NCI-H510A (cell line): ENCODE measurements around the gene PROM2.

ENCODE experiments used
- DNase-seq: peaks from one replicate; lab custom pipeline; 2025; lab: John Stamatoyannopoulos, UW

The PROM2 gene

DNA sequence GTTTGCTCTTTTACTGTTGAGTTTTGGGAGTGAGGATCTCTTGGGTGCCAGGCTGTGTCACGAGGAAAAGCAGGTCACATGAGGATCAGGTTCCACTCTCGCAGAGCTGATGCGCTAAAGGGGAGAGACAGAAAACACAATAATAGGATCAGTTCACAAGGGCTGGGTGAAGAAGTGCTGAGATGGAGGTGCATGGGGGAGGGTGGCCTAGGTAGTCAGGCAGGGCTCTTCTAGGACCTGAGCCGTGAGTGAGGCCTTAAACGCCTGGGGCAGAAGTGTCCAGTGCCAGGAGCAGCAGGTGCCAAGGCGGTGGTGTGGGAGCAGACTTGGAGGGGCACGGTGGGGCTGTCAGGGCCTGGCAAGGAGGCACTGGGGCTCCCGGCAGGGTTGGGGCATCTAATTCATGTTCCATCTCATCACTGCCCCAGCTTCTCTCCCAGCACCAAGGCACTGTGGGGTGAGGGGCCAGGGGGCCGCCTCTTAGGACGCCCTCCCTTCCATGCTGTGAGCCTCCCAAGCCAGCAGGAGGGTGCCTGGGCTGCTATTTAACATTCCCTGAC, 32.2 kb downstream of the PROM2 start:
- DNase-seq: no peak

DNA sequence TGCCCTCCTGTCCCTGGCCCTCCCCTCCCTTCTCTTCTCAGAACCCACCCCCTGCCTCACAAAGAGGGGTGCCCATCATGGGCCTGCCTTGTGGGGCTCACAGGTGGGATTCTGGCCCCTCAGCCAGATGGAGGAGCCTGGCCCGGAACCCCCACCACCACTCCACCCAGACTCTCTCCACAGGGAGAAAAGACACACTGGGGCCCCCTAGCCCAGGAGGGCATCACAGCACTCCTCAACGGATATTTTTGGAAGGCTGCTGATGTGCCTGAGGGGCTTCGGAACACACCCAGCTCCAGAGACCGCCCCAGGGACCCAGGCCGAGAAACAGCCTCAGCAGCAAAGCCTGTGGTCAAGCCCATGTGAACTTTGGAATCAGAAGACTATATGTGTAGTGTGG, 32.8 kb downstream of the PROM2 start:
- no peak for DNase-seq

DNA sequence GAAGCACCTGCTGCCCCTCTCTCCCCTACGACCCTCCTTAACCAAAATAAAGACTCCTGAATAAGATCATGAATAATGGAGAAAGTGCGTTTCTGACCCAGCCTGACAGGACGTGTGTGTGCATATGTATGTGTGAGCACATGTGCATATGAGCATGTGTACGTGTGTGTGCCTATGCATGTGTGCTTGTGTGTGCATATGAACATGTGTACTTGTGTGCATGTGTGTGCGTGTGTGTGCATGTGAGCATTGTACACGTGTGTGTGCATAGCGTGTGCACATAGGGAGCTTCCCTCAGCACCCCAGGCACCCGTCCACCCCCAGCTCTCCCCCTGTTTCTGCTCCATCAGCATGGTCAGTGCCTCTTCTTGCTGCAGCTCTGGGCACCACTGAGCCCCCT, 33.6 kb downstream of the PROM2 start:
- DNase-seq: no peak

DNA sequence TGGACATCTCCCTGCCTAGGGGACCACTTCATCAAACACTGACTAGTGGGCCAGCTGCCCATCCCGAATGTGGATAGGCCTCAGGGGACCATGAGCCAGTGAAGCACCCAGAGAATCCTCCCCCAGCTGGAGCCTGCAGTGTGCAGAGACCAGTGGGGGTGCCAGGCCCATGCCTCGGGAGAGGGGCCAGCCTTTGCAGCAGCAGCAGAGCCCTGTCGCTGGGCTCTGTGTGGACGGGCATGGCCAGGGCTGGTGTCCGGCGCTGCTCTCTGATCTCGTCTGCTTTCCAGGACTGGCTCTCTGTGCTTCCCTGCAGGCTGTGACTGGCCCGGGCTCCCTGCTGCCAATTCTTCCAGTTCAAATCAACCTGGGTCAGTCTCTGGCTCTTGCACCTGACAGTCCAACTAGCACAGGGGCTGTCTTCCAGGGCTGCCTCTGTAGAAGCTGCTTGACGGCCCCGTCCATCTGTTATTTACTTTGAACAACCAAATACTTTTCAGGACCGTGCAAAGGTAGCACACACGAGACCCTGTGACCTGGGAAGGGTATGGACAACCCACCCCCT, 34.3 kb downstream of the PROM2 start:
- no peak for DNase-seq

DNA sequence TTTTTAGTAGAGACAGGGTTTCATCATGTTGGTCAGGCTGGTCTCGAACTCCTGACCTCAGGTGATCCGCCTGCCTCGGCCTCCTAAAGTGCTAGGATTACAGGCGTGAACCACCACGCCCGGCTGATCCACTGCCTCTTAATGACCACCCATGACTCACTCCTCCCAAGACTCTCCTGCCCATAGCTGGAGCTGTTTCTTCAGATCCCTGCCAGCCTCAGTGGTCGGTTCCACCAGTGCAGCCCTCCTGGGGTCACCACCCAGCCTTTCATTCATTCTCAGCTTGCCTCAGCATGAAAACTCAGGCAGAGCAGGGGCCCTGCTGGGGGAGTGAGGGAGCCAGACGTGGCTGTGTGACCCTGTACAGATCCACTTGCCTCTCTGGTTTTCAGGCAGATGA, 35.4 kb downstream of the PROM2 start:
- no peak for DNase-seq

DNA sequence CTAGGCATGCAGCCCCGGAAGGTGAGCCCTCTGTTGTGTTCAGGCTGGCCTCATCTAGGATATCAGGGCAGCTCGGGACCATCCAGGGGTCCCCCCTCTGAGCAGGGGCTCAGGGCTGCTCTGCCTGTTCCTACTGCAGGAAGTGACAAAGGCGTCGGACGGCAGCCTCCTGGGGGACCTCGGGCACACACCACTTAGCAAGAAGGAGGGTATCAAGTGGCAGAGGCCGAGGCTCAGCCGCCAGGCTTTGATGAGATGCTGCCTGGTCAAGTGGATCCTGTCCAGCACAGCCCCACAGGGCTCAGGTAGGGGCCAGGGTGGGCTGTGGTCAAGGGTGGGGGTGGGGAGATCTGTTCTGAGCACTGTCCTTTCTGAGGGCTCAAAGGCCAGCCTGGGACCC, 36.0 kb downstream of the PROM2 start:
- no peak for DNase-seq

DNA sequence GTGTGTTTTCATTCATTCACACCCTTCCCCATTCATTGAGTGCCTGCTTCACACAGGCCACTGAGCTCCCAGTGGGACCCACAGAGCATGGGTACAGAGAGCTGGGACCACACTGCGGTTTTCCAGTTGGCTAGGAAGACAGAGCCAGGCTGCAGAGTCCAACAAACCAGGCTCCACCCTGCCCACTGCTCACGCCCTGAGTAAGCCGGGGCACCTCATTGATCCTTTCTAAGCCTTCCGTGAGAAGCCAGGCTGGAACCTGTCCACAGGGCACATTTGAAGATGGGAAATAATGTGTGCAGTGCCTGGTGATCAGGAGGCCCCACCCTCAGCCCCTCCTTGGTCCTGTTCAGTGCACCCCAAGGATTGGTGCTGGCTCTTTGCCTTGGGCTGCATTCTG, 36.4 kb downstream of the PROM2 start:
- DNase-seq: no peak

DNA sequence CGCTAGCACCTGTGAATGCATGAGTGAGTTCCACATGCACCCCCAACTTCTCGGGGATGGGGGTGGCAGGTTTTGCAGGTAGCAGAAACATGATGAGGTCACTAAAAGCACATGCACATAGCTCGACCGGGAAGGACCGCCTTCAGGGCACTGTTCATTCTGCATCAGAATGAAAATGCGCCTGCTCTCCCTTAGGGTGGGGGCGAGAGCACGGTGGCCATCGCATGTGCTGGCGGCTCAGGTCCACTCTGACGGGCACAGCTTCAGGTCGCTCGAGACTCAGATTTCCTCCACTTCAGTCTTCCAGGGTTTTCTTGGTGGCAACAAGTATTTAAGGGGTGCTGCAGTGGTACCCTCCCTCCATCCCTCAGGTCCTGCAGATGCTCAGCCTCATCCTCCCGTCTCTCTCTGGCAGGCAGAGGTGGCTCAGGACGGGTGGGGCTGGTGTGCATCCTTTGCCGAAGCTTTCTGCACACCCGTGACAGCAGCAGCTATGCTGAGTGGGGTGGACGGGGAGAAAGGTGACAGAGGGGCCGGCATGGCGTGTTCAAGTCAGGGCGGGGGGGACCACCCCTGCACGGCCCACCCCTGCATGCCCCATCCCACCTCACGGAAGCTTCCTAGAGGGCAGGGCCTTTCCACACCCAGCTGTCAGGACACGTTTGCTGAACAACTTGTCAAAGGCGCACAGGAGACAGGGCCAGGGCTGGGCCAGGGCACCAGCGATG, 37.7 kb downstream of the PROM2 start:
- DNase-seq: no peak

DNA sequence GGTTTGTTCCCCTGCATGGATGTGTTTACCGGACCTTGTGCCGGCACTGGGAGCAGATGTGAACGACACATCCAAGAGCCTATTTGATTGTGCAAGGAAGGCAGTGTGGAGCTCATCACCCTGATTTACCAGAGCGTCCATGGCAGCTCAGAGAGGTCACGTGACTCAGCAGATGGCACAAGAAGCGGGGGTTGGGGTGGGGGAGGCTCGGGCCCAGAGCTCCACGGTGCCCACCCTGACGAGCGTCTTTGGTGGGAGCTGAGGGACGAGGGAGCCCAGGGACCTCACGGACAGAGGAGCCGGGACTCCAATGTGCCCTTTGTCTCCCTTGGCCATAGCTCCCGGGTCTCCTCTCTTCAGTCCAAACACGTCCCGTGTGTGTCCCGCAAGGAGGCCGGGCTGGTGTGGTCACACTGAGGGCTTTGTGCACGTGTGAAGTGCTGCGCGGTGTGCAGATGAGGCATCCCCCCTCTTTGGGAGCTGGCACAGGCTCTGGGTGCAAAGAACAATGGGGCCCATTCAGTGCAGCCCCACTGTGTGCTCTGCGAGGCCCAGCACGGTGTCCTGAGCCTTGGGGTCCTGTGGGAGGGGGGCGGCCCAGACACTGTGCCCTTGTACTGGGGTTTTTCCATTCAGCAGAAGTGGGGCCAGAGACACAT, 38.4 kb downstream of the PROM2 start:
- no peak for DNase-seq

DNA sequence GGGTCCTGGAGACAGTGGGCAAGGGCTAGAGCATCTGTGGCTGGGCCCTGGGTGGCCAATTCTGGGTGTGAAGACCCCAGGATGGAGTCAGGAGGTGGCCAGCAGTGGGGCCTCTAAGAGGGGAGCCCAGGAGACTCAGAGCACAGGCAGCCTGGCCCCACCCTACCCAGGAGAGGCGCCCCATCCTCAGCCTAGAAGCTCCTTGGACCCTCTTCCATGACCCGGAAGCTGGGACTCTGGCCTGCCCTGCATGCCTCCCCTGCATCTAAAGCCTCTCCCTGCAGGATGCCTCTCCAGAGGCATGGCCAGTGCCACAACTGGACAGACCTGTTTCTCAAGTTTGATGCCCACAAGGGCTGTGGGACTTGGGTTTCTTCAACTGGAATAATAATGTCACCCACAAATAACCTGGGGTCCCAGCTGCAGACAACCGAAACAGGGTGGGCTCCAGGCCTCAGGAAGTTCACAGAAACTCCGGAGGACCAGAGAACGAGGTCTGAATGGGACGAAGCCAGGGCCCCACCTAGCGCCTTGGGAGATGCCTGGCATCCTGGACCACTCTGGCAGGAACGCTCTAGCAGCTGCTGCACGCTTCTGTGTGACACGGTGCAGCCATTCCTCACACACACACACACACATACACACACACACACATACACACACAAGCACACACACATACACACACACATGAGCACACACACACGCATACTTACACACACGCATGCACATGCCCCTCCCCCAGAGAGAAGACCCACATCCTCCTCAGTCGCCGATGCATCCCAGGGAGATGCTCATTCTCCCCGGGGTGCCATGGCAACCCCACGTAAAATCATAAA, 39.3 kb downstream of the PROM2 start:
- DNase-seq: no peak

DNA sequence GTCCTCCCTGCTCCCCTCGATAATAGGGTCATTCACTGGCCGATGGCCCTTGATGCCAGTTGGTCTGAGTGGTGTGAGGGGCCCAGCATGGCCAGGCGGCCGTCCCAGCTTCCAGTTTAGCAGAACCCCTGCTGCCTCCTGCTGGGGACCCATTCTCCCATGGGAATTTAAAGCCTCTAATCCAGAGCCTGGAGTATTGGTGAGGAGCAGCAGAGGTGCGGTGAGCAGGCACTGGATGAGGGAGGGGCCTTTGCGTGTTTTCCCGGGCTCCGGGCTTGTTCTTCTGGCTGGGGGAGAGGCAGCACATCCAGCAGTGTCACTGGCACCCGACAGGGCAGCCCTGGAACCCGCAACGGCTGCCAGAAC, 40.3 kb downstream of the PROM2 start:
- DNase-seq: no peak

DNA sequence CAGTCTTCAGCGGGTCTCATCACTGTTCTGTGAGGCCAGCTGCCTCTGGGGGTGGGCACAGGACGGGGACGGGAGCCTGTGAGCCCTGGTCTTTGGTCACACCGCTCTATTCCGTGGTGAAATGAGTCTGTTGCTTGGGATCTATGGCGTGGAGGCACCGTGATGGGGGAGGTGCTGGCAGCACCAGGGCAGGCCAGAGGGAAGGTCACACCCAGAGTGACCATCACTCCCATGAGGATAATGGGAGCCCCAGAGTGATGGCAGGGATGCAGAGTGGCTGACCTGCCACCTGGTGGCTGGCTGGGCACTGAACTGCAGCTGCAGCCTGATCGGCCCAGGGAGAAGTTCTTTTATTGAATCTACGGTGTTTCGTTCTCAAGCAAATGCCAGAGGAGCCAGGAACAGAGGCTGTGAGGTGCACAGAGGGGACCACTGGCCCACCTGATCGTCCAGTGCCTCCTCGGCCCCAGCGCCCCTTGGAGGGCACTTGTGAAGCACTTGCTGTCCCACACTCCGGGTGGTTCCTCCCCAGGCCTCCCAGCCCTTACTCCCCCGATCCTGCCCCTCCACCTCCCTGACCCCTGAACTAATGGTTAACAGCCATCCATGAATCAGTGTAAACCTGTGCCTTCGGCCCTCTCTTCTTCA, 40.8 kb downstream of the PROM2 start:
- DNase-seq: no peak

DNA sequence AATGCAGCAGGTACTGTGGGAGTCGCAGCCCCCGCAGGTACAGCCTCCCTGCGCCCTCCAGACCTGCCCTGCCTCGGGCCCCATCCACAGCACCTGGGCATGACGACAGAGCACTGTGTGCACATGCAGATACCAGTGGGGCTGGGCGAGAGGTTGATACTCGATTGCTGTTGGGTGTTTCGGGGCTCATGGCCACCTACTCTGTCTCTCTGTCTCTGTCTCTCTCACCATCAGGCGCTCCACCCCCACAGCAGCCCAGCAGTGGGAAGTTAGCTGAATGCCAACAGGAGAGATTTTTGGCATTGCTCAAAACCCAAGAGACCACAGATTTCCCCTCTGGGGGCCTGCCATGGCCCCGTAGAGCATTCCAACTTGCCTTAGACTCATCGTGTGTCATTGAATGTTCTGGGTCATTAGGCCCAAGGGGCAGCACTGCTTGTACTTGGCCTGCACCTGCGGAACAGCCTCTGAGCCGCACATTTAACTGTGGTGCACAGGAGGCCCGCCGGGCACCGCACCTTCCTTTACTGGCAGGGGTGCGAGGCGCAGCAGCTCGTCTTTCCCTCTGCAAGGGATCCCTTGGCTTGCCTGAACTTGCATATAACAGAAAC, 41.7 kb downstream of the PROM2 start:
- DNase-seq: no peak

DNA sequence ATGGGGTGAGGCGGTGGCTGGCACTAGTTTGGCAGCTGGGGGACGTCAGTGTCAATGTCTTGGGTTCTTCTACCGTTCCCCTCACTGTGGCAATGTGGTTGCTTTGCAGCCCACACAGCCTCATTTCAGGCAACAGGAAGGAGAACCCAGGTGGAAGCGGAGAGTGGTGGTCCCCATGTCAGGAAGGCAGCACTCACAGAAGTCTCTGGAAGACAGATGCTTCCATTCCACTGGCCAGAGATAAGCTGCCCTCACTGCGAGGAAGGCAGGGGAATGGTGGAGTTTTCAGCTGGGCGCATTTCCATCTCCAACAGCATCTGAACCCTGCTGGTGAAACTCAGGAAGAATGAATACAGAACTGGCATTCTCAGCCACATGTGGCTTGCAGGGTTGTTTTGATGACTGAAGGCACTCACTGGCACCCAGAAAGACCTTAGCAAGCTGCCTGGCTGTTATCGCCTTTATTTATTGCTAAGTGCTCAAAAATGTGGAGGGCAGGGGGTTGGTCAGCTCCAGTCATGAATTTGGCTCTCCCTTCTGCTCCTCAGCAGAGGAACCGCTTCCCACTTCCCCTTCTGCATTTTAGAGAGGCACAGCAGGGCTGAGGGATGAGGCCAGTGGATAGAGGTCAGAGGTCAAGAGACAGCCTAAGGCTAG, 42.3 kb downstream of the PROM2 start:
- DNase-seq: no peak

DNA sequence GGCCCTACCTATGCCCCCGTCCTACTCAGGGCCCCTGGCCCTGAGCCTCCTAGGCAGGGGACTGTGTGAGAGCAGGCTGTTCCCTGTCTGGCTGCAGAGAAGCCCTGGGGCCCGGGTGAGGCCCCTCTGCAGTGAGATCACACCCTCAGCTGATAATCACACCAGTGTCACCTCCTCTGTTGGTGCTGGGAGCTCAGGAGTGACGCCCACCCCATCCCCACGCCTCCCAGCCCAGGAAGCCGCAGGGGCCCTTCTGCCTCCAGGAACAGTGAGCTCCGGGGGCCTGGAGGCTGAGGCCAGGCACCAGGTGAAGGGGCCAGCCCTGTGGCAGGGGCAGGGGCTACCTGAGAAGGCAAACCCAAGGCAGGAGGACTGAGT, 42.9 kb downstream of the PROM2 start:
- DNase-seq: no peak

DNA sequence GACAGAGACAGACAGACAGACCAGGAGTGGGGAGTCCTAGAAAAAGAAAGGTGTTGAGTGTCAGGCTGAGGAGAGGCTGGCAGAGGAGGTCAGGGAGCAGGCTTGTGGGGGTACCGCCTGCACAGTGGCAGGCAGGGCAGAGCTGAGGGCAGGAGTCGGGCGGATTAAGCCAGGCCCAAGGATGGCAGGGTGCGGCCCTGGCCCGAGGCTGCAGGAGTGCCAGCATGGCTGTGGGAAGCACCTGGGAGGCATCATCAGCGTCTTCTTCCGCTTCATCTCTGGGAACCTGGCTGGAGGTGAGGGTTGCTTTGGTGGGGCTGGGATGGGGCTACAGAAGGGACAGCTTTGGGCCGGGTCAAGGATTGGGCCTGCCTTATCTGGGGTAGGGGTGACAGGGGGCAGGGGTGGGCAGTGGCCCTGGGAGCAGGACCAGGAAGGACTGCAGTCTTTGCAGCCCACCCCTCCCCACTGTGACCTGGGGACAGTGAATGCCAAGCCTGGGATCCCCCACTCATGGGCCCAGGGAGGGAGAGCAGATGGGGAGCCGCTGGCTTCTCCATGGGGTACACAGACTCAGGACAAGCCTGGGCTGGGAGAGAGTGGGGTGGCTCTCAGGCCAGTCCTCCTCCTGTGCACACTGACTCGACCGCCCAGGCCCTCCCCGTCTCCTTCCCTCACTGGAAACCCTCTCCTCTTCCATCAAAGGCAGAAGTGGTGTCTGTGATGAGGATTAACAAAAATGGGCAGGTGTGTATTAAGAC, 43.6 kb downstream of the PROM2 start:
- DNase-seq: no peak

DNA sequence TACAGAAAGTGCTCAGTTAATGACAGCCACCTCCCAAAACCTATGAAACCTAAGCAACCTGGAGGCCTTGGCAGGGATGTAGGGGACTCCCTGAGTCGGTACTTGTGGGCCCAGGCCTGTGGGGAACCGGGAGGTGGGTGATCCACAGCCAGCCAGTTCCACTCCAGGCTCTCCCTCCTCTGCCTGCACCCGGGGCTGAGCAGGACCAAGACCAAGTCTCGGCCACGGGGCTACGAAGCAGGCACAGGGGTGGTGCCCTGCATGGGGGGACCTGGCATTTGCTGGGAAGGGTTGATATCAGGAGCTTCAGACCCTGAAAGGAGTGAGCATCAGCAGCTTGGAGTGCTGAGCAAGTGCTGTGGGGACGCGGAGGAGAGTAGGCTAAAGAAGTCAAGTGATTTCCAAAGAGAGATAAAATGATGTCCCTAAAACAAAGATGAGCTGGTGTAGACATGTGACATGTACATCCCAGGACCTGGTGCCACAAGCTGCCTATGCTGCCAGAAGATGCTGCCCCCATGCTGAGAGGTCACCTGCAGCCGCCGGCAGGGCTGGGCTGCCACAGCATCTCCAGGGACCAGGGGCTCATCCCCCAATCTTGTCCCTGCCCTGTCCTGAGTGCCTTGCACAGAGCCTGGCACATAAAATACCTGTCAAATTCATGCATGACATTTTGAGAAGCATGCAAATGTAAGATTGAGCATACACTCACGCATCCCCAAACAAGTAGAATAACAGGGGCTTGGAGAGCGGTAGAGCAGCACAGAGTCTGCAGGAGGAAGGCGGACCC, 44.4 kb downstream of the PROM2 start:
- DNase-seq: no peak

DNA sequence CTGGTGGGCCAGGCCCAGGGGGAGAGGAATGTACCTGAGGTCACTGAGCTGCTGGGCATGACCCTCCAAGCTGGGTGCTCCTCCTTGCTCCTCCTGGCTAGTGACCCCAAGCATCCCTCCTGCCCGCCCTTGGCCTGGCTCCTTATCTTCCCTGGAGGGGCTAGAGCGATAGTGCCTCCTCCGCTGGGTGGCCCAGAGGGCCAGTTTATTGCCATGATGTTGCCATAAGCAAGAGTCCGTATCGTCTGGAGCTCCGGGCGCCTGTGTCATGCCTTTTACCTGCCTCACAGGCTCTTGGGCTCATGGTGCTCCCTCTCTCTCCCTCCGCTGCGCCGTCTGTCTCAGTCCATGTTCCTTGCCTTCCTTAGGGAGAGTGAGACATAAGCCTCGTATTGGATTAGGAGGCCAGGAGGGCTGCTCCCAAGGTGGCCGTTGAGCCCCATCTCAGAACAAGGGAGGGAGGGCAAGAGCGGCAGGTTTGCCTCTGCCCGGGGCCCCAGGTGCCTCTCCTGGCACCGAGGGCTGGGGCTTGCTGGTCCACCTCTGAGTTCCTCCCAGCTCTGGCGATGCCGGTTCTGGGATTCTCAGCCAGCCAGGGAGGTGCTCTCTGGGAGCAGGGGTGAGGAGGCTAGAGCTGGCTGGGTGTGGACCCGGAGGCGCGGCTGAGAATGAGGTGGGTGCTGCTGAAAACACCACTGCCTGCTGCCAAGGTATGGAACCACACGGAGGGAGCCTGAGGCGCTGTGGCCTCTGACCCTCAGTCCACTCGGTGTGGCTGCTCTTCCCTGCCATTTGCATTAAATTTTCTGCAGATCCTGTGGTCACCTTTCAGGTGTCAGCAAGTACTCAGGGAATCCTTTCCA, 45.5 kb downstream of the PROM2 start:
- no peak for DNase-seq

DNA sequence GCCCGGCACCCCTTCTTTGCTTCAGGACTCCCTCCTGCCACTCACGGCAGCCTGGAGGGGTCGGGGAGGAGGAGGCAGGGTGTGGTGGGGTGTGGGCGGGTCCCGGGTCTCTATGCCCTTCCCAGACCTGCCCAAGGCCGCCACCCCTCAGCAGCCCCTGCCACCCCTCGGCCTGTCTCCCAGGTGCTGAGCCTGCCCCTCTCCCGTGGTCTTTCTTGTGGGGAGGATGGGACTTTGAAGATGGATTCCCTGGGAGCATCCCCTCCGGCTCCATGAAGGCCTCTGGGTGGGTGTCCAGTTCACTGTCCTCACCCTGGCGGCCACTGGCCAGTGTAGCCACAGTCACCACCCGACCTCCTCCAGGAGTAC, 46.1 kb downstream of the PROM2 start:
- DNase-seq: no peak
